HG02571 (cell line): Measurements from ENCODE around the gene SUSD3.

Source experiments
- ATAC-seq: cut with Tn5 transposase; IDR thresholded peaks from one replicate; pipeline ENCODE4 v1.9.1; 2021; ENCODE audit warnings: mild to moderate bottlenecking, moderate library complexity; ENCODE audit not compliant: unreplicated experiment

The SUSD3 gene

DNA sequence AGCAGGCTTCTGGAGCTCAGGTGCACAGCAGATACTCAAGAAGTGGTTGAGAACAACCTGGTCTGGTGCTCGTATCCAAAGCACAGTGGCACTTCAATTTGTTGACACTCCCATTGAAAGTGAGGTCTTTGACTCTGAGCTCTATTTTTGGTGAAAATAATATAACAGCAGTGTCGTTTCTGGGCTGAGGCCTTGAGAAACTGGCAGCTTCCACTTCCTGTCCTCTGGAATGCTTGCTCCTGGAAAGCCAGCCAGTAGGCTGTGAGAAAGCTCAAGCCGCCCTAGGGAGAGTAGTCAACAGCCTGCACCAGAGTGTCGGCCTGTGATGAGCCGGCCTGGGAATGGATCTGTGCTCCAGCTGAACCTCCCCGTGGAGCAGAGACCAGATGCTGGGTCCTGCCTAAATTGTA, 6.8 kb upstream of the SUSD3 start:
- ATAC-seq = no peak

GRCh38 chr9:93052791-93053540, 5.5 kb upstream of the SUSD3 start:
- no peak for ATAC-seq

- ATAC-seq = no peak
Observed at GRCh38 chr9:93053781-93054331, 4.6 kb upstream of the SUSD3 start.

- ATAC-seq = no peak
Observed at GRCh38 chr9:93054758-93055704, 3.5 kb upstream of the SUSD3 start.

- no peak for ATAC-seq
Observed at GRCh38 chr9:93057042-93057702, 1.3 kb upstream of the SUSD3 start.

GRCh38 chr9:93057703-93058354, 672 bp upstream of the SUSD3 start:
- no peak for ATAC-seq

DNA sequence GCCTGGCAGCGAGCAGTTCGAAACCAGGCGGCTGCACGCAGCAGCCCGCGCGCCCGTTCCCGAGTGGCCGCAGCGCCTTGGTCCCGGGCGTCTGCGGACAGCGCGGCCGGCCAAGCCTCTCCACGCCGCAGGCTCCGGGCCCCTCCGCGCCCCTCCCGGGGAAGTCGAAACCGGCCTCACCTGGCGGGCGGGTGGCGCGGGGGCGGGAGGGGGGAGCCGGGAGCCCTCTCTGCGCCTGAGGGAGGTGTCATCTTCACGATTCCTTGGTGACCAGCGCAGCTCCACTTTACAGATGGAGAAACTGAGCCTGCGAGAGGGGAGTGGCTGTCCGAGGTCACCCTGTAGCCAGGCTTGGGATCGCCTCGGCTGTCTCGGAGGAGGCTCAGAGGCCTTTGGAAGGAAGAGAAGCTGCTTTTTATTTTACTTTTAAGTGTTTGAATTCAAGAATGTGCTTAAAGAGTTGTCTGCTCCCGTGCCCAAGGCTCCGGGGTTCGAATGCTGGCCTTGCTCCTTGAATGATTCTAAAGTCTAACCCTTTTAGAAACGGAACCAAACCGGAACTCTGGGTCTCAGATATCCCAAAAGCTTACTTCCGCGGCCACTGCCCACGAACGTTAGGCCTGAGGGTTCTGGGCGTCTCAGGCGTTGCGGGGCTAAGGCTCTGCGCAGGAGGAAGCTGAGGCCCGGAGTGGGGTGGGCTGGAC, 662 bp downstream of the SUSD3 start:
- peak; percentile 25 for ATAC-seq

DNA sequence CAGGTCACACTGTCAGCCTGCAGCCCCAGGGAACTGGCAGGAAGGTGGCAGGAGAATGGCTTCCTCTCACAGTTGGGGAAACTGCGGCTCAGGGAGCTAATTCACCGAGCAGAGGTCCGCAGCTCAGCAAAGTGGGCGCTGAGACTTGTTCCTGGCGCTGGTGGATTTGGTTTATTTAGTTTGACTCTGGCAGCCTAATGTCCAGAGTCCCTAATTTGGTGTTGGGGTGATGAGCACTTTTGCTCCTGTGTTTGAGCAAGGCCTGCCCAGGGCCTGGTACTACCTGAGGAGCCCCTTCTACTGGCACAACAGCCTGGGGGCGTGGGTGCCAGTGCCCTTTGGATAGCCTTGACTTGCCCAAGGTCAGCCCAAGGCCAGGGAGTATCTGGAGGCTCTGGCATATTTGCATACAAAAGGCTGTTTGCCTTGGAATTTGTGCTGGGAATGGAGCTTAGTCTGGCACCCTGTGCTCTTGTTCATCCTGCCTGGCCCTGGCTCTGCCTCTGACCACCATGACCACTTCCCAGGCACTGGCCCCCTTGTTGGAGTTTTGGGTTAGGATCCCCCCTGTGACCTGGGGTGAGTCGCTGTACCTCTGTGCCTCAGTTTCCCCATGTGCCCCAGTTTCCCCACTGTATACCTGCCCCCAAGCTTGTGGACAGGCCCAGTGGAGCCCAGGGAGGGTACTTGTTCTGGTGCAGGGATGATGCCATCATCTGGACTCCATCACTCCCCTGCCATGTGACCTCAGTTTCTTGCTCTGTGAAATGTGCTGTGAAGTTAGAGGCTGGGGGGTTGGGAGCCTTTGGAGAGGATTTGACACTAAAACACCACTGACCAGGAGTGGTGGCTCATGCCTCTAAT, 1.4 kb downstream of the SUSD3 start:
- no peak for ATAC-seq

DNA sequence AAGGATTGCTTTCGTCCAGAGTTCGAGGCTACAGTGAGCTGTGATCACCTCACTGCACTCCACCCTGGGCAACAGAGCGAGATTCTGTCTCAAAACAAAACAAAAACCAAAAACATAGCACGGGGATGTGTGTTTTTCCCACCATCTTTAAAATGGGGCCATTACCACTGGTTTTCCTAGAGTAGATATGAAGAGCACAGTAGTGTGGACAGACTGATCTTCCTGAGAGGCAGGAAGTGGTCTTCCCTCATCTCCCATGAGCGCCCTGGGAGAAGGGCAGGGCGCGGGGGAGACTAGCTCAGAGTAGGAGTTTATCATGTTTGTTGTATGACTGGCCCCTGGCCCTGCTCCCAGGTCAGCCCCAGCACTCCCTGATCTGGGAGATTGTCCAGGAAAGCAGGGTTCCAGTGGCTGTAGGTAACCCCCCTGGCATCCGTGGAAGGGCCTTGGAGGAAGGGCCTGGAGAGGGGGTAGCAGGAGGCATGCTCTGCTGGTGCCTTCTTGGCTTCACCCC, 2.3 kb downstream of the SUSD3 start:
- ATAC-seq = no peak

DNA sequence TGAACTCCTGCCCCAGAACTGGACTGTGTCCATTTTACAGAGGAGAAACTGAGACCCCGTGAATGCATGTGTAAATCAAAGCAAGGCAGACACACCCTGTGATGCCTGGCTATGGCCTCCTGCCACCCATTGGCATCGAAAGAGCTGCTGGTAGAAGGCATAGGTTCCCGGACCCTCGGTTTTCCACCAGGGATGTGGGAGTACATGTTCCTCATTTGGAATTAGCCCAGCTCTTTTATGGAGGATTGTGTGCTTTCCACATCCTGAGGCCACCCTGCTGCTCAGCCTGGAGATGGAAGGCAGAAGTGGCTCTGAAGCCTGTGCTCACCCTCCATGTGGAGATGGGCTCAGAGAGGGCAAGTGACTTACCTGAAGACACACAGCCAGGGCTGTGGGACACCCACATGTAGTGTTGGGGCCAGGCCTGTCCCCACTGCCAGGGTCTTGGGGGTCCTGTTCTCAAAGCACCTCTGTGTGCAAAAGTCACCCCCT, 2.8 kb downstream of the SUSD3 start:
- no peak for ATAC-seq

DNA sequence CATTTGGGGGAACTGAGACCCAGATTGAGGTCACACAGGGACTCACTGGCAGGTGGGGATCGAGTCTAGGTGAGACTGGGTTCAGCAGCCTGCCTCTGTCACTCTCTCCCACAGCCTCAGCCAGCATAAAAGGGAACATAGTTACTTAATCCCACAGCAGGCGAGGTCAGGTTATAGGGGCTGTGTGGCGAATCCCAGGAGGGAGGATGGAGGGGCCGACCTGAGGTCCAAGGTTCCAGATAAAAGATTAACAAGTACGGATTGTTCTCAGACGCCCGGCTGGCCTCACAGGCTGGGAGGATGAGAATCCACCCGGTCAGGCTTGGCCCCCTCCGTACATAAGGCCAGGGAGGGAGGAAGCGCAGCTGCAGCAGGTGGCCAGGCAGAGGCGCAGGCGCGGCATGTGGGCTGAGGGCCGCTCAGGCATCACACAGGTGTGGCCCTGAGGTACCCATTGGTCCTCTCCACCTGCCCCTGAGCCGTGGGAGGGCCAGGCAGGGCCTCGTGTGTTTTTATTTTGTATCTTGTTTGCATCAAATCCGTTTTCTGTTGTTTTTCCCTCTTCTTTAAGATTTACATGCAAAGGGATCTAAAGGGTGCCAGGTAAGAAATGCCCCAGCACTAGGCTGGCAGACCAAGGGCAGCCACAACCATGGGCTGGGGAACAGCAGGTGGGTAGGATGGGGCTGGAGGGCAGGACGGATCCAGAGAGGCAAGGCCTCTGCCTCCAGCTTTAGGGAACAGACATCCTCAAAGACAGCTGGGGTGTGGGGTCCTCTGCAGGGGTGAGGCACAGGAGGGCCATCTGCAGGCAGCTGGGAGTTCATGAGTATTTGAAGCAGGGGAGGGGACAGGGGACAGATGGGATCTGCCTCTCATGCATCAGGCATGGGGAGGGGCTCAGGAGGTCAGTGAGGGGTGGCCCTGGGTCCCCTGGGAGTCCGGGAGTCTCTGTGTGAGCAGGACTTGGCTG, 3.6 kb downstream of the SUSD3 start:
- ATAC-seq = peak; percentile 39

DNA sequence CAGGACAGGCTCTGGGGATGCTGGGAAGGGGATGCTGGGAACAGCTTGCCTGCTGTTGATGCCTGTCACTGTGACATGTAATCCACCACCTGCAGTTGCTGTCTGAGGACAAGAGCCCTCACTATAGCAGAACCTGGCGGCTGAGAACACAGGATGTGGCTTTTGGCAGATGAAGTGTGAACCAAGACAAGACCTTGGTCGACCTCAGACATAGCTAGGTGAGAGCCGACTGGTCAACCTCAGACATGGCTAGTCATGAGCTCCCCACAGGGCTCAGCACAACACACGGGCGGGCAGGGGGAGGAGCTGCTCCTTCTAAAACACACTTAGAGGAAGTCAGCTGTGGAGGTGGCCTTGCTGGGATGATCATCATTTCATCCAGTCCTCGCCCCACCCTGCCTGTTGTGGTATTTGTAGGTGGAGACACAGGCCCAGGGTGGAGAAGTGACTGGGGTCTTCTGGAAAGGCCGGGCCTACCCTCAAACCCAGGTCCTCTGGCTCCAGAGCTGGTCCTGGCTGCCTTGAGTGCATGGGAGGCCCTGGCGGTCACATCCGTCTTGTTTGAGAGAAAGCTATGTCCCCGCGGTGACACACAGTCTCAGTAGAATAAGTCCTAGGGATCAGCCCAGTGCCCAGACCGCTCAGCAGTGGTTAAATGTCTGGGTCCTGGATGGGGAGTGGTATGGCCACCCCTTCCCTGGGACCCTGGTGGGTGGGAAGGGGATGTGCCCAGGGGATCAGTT, 6.1 kb downstream of the SUSD3 start:
- ATAC-seq = peak; percentile 72

- ATAC-seq = no peak
Observed at GRCh38 chr9:93065135-93065720, 6.7 kb downstream of the SUSD3 start.

GRCh38 chr9:93066978-93067603, 8.6 kb downstream of the SUSD3 start:
- no peak for ATAC-seq

DNA sequence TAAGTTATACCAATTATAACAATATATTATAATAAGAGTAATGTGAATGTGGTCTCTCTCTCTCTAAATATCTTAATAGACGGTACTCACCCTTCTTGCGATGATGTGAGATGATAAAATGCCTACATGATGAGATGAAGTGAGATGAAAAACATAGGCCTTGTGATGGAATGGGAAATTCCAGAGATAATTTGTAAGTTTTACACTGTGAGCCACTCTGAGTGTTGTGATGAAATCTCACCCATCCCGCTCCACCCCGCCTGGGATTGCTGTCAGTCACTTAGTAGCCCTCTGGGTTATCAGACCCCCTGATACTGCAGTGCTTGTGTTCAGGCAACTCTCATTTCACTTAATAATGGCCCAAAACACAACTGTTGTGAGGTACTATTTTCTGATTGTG, 10.5 kb downstream of the SUSD3 start:
- ATAC-seq = no peak

GRCh38 chr9:93071464-93071863, 13.0 kb downstream of the SUSD3 start:
- no peak for ATAC-seq
